HepG2 (cell line): Measurements from ENCODE around the gene NSUN6. TPM values are rescaled to one million over a fixed set of nuclear protein-coding genes. Genes with fewer than 3 reads are reported as not detected.
"Not testable (repeated sequence)": the region's sequence is repeated elsewhere in the genome, so short reads cannot be mapped to it uniquely, and the experiment has no call there.

Experiments used
- ATAC-seq: fragments of 200-7000 bp; cut with Tn5 transposase; 3 replicates; pipeline ENCODE4 v1.9.1; 2020; ENCODE audit warnings: mild to moderate bottlenecking, moderate library complexity
- BruUV-seq: library from RNA; stranded (reverse); fragments of 400-500 nt; replicated peaks from 2 replicates; lab custom pipeline; 2021; lab: Mats Ljungman, UMichigan
- CTCF ChIA-PET: fragments of 300-600 bp; formaldehyde crosslinking; extraction: SDS; loops from one replicate; lab custom pipeline; 2021; ENCODE audit warnings: low total read pairs, inconsistent platforms, low intra/inter-chr PET ratio; lab: Yijun Ruan, JAX
- POLR2A ChIA-PET: fragments of 350-600 bp; sonication (Branson Sonifier 250); formaldehyde crosslinking; loops from one replicate; lab custom pipeline; 2020; ENCODE audit warnings: antibody characterized with exemption, inconsistent platforms; lab: Yijun Ruan, JAX
- DNase-seq: peaks from one replicate; pipeline ENCODE4 v3.0.0-alpha.2; 2015; ENCODE audit warnings: low spot score
- FAIRE-seq: peaks from 3 replicates; lab custom pipeline; 2011; peaks lifted over from hg19 to GRCh38; lab: Jason Lieb, UNC
- H2AFZ ChIP-seq: one replicate; pipeline ENCODE4 v1.6.1; 2011; ENCODE audit warnings: low read length, inconsistent platforms
- H3K27ac ChIP-seq: fragments of 300-600 bp; 3 replicates; pipeline ENCODE4 v1.8.0; 2011; ENCODE audit warnings: mixed run types, mild to moderate bottlenecking, mixed read lengths, low read length, inconsistent platforms; ENCODE audit not compliant: insufficient read depth; ENCODE audit errors: extremely low read length
- H3K27me3 ChIP-seq, 2 experiments: fragments of 200-600 bp in 1 of 2; 2 replicates in 1 of 2; 3 replicates in 1 of 2; pipeline versions ENCODE4 v1.6.0 to v1.8.0; 2011; ENCODE audit warnings: low read length in 2 of 2, mild to moderate bottlenecking in 2 of 2, moderate library complexity in 2 of 2, inconsistent platforms in 1 of 2; ENCODE audit not compliant: insufficient read depth in 2 of 2, control insufficient read depth in 1 of 2
- H3K36me3 ChIP-seq, 2 experiments: fragments of 200-600 bp in 1 of 2; replicated peaks in 1 of 2; 2 replicates in 1 of 2; 3 replicates in 1 of 2; pipeline versions ENCODE4 v1.5.1 to v1.8.0; 2011; ENCODE audit warnings: low read length in 2 of 2, inconsistent platforms in 1 of 2; ENCODE audit not compliant: insufficient read depth in 2 of 2, control insufficient read depth in 1 of 2
- H3K4me1 ChIP-seq: 2 replicates; pipeline ENCODE4 v1.5.1; 2012; ENCODE audit warnings: low read length, inconsistent platforms; ENCODE audit not compliant: insufficient read depth
- H3K4me2 ChIP-seq: 2 replicates; pipeline ENCODE4 v1.6.0; 2011; ENCODE audit warnings: low read depth, low read length, inconsistent platforms
- H3K4me3 ChIP-seq, 3 experiments: fragments of 200-600 bp in 1 of 3; sonication (generic), shearing (Covaris generic) in 1 of 3; replicated peaks in 1 of 3; 2 replicates each; pipeline ENCODE4 v1.5.1; 2011 to 2016; ENCODE audit warnings: low read length in 3 of 3, inconsistent platforms in 2 of 3, low read depth in 2 of 3, mild to moderate bottlenecking in 2 of 3, control low read depth in 1 of 3, mixed read lengths in 1 of 3; ENCODE audit not compliant: insufficient read depth in 1 of 3
- H3K79me2 ChIP-seq: one replicate; pipeline ENCODE4 v1.6.1; 2011; ENCODE audit warnings: low read length, inconsistent platforms; ENCODE audit not compliant: insufficient read depth
- H3K9ac ChIP-seq: 2 replicates; pipeline ENCODE4 v1.6.0; 2011; ENCODE audit warnings: mild to moderate bottlenecking, low read depth, low read length, inconsistent platforms; ENCODE audit not compliant: insufficient read depth
- H3K9me3 ChIP-seq: 2 replicates; pipeline ENCODE4 v1.5.1; 2012; ENCODE audit warnings: mild to moderate bottlenecking, low read length
- H4K20me1 ChIP-seq: 2 replicates; pipeline ENCODE4 v1.6.0; 2011; ENCODE audit warnings: inconsistent platforms, mild to moderate bottlenecking, low read length, moderate library complexity; ENCODE audit not compliant: insufficient read depth
- PRPF4 ChIP-seq: fragments of 200-400 bp; formaldehyde crosslinking; IDR thresholded peaks from 2 replicates; pipeline ENCODE4 v1.6.1; 2016; ENCODE audit warnings: low read length, low read depth; ENCODE audit not compliant: poor library complexity, severe bottlenecking
- SOX6 ChIP-seq, 2 experiments: fragments of 450-650 bp in 1 of 2; sonication (generic) in 1 of 2; formaldehyde crosslinking in 1 of 2; IDR thresholded peaks; 2 replicates each; pipeline versions ENCODE4 v1.4.0 to v1.6.1; 2017 to 2020; ENCODE audit warnings: antibody characterized with exemption in 1 of 2, mild to moderate bottlenecking in 1 of 2, missing genetic modification reagents in 1 of 2
- WGBS: methylation state at CpG from one replicate; pipeline ENCODE4 v1.1.6; 2017; ENCODE audit warnings: low lambda C conversion rate; 5-methylcytosine and 5-hydroxymethylcytosine counted together
- in situ Hi-C: cut with HindIII; loops from 2 replicates; pipeline ENCODE4 v1.10.0; 2017; ENCODE audit warnings: low pct_unique_long_range_greater_than_20kb; ENCODE audit not compliant: extremely low pct_ligation_motif_present
- intact Hi-C: fragments of 100-400 bp; cut with micrococcal nuclease; formaldehyde crosslinking; loops from one replicate; pipeline ENCODE4 v1.10.0; 2022; ENCODE audit not compliant: unreplicated experiment
- polyA plus RNA-seq, 8 experiments: library from polyadenylated mRNA; depleted of rRNA in 3 of 8; stranded (reverse) in 7 of 8; unstranded in 1 of 8; fragments of >200 nt; fragmentation: Illumina TruSeq in 4 of 8; extraction: Trizol in 4 of 8; gene quantifications; 2 replicates each; pipeline versions ENCODE4 v1.2.1 to v1.2.3, GENCODE V29; 2011 to 2016; ENCODE audit warnings: low read depth in 4 of 8, missing spikeins in 1 of 8, mixed read lengths in 1 of 8; ENCODE audit not compliant: insufficient read depth in 1 of 8
- total RNA-seq, 5 experiments: library from RNA; depleted of rRNA; stranded (reverse); fragments of >200 nt; fragmentation: Illumina TruSeq; extraction: Trizol; gene quantifications; 2 replicates each; pipeline ENCODE4 v1.2.3, GENCODE V29; 2016; ENCODE audit warnings: low read depth in 1 of 5
- TF ChIP-seq, protein P1 (sequence below): sonication (generic); formaldehyde crosslinking; IDR thresholded peaks from 2 replicates; pipeline ENCODE4 v1.4.0; 2020; ENCODE audit warnings: missing genetic modification reagents

Gene NSUN6
- total and polyA plus RNA-seq, 2 of the 13 experiments (the other 11 are each of a cell fraction or from before 2014, with no cell fraction given), result 17.2 to 19.3 TPM

DNA sequence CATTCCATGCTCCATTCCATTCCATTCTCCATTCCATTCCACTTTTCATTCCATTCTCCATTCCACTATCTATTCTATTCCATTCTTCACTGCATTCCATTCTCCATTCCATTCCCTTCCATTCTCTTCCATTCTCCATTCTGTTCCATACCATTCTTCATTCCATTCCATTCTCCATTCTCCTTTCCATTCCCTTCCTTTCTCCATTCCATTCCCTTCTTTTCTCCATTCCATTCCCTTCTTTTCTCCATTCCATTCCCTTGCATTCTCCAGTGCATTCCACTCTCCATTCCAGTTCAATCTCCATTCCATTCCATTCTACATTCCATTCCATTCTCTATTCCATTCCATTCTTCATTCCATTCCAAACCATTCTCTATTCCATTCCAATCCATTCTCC is 80.3 kb downstream of the NSUN6 start:
- no peak overlapping the region for H3K4me2 ChIP-seq
- no TSS peak for BruUV-seq
- no peaks in the 10 kb centered on the region for H3K4me1 ChIP-seq
- no peak overlapping the region for H2AFZ ChIP-seq
- H4K20me1 ChIP-seq, result no peaks in the 10 kb centered on the region
- CTCF ChIA-PET, result no interaction called here
- in situ Hi-C loops, result no loop called here
- H3K9ac ChIP-seq, result no peak overlapping the region
- 0 out of 2 replicates have a peak, but pooled peaks have one; percentile 51 for TF ChIP-seq SOX6 (IDR thresholded peaks at IDR 0.05)
- TF ChIP-seq SOX6 (CRISPR knock-in tag; IDR thresholded peaks at IDR 0.05), result no peak
- no peak for TF ChIP-seq PRPF4
- H3K36me3 ChIP-seq, result no peaks in the 10 kb centered on the region; a peak in 1 of 5 replicates
- intact Hi-C loops, result no loop called here
- H3K4me3 ChIP-seq, result no peak overlapping the region
- no peaks in the 10 kb centered on the region for H3K27me3 ChIP-seq
- H3K9me3 ChIP-seq, result peaks cover 76% of the 10 kb centered on the region
- FAIRE-seq (no peak), ATAC-seq (no peak), DNase-seq (no peak)
- H3K27ac ChIP-seq, result no peak overlapping the region
- POLR2A ChIA-PET, result no interaction called here
- H3K79me2 ChIP-seq, result no peaks in the 10 kb centered on the region

- H4K20me1 ChIP-seq, DNase-seq, H3K79me2 ChIP-seq, H2AFZ ChIP-seq, FAIRE-seq, H3K36me3 ChIP-seq, POLR2A ChIA-PET, in situ Hi-C loops, H3K4me1 ChIP-seq, H3K9ac ChIP-seq: not testable (repeated sequence)
- H3K9me3 ChIP-seq, result peaks cover 83% of the 10 kb centered on the region
- WGBS, result 77% methylated on average over 2 of the region's 2 CpGs
- TF ChIP-seq, protein P1, sequence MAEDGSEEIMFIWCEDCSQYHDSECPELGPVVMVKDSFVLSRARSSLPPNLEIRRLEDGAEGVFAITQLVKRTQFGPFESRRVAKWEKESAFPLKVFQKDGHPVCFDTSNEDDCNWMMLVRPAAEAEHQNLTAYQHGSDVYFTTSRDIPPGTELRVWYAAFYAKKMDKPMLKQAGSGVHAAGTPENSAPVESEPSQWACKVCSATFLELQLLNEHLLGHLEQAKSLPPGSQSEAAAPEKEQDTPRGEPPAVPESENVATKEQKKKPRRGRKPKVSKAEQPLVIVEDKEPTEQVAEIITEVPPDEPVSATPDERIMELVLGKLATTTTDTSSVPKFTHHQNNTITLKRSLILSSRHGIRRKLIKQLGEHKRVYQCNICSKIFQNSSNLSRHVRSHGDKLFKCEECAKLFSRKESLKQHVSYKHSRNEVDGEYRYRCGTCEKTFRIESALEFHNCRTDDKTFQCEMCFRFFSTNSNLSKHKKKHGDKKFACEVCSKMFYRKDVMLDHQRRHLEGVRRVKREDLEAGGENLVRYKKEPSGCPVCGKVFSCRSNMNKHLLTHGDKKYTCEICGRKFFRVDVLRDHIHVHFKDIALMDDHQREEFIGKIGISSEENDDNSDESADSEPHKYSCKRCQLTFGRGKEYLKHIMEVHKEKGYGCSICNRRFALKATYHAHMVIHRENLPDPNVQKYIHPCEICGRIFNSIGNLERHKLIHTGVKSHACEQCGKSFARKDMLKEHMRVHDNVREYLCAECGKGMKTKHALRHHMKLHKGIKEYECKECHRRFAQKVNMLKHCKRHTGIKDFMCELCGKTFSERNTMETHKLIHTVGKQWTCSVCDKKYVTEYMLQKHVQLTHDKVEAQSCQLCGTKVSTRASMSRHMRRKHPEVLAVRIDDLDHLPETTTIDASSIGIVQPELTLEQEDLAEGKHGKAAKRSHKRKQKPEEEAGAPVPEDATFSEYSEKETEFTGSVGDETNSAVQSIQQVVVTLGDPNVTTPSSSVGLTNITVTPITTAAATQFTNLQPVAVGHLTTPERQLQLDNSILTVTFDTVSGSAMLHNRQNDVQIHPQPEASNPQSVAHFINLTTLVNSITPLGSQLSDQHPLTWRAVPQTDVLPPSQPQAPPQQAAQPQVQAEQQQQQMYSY (CRISPR knock-in tag), result peak; percentile 60; the same call in 1 of the 2 replicates
- TF ChIP-seq, all 625 proteins: peak for 1; not testable (repeated sequence) for 624
- ATAC-seq, H3K4me3 ChIP-seq, H3K4me2 ChIP-seq, H3K27me3 ChIP-seq, CTCF ChIA-PET, BruUV-seq, H3K27ac ChIP-seq, intact Hi-C loops: not testable (repeated sequence)
These were observed 81.0 kb downstream of the NSUN6 start for GRCh38 chr10:18570386-18570785.
